ENCODE measurements around the gene TMCC1.

TMCC1 gene

DNA sequence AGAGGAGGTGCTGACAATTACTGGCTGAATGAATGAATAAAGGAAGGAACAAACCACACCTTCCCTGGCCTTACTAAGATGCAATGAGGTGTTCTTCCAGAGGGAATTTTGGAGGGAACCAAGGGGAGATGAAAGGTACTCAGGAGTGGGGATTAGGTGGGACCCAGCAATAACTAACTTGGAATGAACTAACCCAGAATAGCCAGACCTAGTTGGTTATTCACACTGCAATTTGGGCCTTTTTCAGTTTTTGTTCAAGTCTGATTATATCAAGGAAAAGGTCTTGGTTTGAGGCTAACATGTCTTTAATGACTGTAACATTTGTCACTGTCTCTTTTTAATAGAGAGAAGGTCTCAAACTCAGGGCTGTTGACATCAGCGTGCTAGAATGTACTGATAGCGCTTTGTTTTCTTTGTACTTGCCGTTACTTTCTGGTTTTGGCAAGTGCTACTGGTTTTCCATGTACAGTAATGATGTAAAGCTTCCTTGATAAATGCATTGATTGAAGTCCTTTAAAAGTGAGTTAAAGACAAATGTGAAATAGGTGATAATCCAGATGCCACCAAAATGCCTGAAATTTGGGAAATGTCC is 283.8 kb downstream of the TMCC1 start:
- DNase-seq (ENCODE audit: low read depth) = no peak

DNA sequence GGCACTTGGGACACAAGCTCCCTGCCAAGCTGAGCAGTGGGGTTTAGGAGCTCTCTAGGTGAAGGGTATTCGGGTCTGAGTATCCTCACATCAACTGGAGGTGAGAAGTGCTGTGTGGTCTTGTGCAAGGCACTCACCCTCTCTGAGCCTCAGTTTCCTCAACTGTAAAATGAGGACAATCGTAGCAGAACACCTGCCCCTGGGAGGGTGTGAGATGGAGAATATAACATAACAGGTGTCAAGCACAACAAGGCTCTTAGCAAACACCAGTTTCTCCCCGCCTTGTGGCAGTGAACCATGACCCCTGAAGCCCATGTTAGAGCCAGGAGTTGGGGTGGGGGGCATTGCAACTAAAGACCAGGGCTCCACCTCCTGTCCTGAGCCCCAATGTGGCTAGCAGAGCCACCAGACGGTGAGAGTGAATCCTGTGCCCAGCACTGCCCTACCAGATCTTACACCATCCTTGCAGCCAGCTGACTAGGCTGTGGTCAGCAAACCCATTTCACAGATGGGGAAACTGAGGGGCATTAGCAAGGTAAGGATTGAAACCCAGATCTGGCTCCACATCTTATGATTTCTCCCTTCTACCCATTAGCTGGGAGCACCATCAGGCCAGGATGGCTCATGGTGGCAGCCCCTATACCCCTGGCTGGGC is 284.4 kb downstream of the TMCC1 start:
- DNase-seq (ENCODE audit: low read depth) = no peak

DNA sequence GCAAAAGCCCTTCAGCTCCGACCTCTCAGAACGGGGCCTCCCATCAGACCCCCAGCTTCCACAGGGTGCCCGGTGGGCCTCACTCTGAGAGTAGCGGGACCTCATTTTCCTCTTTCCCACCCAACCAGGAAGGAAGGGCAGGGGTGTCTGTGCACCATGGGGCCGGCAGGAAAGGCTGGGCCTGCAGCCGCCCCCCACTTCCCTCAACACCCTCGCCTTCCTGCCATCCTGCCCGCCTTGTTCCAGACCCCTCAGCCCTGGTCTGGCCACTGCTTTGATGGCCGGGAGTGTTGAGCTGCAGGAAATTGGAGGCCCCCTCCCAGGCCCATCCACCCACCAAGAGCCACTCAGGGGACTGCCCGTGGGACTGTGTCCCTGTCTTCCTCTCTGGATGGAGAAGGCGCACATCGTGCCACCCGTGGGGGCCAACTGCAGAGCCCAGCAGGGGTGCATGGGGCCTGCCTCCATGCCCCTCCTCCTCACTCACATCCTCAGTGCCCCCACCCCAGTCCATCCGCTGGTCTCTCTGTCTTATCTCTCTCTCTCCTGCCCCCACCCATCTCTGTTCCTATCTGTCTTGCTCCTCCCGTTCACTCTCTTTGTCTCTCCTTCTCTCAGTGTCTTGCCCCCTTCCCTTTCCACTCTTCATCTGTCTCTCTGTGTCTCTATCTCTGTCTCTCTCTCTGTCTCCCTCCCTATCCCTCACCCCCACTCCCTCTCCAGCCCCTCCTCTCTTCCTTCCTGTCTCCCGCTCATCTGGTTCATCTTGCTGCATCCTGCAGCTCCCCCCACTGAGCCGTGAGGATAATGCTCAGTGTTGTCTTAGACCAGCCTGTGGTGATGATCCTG is 285.2 kb downstream of the TMCC1 start:
- DNase-seq (ENCODE audit: low read depth) = no peak

DNA sequence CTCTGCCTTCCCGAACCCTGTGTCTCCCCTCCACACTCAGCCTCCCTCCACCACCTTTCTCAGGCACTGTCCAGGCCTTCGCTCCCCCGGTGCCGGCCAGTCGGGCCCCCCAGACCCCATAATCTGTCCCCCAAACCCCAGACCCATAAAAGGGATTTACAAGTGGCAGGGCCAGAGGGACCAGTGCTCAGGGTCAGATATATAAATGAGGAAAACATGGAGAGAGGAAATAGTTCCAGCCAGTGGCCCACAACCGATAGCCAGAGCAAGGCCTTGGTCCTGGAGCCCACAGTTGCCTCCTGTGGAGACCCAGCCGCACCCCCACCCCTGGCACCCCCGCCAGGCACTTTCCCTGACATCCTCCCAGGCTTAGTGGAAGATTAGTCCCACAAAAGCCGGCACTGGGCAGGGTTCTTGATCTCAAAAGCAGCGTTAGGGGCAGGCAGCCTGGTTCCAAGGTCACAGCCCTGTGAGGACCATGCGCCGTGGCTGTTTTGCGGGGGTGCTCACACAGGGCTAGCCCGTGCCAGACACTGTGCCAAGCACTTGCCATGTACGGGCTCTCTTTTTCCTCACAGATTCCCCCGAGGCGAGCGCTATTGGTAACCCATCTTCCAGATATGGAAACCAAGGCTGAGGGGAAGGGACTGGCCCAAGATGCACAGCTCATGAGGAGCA is 286.0 kb downstream of the TMCC1 start:
- DNase-seq (ENCODE audit: low read depth) = no peak

DNA sequence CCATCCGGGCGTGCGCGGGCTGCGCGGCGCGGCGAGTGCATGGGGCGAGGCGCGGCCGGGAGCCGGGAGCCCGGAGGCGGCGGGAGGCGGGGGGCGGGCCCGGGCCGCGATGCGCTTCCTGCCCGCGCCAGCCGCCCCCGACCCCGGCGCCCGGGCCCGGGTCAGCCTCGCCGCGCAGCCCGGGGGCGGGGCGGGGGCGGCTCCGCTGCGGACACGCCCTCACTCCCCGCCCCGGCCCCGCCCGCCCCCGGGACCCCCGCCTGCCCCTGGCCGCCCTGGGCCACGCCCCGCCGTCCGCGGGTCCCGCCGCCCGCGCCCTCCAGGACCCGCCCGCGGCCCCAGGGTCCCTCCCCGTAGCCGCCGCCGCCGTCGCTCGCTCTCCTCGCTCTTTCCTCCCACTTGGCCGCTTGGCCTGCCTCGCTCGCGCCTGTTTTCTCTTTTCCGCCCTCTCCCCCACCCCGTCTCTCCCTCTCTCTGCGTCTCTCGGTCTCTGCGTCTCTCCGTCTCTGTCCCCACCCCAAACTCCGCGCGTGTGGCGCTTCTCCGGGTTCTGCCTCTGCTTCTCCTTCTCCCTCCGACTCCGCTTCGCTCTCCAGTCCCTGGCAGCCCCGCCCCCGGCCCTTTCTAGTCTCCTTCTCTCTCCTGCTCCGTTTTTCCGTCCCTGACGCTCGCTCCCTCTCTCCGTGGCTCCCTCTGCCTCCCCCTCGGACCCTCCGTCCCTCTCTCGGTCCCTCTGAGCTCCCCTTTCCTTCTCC is 286.7 kb downstream of the TMCC1 start, which contains the start of gene PLXND1:
TSS of gene PLXND1 (minus strand) at position 41 of the 755 bp plus-strand sequence. CDS start at position 4, 37 bp downstream.
- DNase-seq (ENCODE audit: low read depth) = no peak

DNA sequence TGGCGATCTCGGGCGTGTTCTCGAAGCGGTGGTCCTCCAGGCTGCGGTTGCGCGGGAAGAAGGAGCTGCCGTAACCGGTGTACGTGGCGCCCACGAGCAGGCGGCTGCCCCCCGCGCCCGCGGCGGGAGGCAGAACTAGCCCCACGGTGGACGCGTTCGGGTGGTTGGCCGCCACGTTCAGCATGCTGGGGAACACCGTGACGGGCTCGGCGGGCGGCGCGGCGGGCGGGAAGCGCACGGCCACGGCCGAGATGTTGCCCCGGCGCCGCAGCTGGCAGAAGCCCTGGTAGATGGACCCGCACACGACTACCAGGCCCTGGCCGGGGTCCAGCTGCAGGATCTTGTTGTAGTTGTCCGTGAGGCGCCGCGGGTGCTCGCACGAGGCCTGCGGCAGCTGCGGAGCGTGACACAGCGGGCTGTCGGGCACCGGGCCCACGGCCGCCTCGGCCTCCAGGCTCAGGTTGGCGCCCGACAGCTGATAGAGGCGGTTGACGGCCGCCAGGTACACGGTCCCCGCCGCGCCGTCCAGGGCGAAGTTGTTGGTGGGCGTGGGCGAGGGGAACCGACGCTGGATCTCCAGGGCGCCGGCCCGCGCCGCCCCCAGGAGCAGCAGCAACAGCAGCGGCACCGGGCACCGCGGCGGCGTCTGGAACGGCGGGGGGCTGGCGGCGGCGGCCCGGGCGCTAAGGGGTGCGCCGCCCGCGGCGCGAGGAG is 287.4 kb downstream of the TMCC1 start:
- no peak for DNase-seq (ENCODE audit: low read depth)

DNA sequence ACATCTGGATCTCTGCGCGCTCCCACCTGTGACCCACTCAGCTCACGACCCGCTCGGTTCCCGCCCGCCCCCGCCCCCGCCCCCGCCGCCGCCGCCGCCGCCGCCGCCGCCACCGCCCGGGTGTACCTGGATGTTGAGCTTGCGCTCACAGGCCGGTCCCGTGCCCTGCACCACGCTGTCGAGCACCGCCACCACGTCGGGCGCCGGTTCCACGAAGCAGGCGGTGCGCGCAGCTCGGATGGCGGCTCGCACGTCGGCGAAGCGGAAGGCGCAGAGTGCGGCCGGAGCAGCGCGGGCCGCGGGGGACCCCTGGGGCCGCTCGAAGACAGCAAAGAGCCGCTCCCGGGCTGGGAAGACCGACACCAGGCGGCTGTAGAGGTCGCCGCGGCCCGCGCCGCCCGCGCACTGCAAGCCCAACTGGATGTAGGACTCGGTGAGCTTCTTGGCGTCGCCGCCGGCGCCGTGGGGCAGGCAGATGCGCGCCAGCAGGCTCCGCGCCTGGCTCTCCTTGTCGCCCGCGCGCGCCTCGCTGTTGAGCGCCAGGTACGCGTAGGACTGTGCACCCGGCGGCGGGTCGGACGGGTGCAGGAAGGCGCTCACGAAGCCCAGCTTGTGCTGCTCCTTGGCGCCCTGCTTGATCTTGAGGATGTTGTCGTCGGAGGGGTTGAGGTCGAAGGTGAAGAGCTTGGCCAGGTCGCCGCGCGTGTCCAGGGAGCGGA is 288.1 kb downstream of the TMCC1 start:
- no peak for DNase-seq (ENCODE audit: low read depth)

DNA sequence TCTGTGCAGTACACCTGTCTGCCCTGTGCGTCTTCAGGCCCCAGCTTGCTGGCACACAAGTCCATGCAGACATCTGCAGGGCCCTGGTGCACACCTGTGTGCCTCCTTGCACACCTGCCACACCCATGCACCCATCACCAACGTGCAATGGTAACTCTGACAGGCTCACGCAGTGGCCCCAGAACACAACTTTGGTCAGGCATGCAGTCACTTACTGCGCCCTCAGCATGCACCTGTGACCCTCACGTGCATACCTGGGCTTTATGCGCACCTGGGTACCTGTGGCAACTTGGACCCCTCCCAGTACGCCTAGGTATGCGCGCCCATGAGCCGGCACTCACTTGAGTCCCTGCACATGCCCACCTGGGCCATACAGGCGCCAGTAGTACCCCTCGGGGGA is 288.7 kb downstream of the TMCC1 start:
- DNase-seq (ENCODE audit: low read depth) = no peak

DNA sequence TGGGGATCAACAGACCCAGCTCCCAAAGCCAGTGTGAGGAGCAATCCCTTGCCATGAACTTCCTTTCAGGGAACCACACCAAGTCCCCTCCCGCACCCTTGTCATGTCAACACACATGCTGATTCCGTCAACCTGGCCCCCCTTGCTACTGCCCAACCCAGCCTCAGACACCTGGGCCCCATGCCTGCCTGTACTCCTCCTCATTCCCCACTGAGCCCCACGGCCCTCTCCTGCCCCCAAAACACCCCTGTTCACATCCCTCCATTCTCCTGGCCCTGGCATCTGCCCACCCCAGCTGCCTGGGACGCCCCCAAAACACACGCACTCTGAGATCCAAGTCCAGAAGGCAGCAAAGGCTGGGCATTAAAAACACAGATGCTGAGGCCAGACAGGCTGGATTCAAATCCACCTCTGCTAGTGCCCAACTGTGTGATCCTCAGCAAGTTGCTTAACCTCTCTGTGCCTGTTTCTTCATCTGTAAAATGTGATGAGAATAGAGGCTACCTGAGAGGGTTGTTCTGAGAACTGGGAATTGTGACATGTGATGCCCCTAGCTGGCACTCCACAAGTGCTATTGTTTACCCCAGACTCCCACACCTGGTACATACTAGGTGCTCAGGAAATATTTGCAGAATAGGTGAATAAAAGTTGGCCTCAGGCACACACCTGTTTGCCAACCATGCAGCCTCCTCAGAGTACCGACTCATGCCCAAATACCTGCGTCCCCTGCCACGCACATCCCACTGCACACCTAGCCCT is 289.3 kb downstream of the TMCC1 start:
- DNase-seq (ENCODE audit: low read depth) = no peak

DNA sequence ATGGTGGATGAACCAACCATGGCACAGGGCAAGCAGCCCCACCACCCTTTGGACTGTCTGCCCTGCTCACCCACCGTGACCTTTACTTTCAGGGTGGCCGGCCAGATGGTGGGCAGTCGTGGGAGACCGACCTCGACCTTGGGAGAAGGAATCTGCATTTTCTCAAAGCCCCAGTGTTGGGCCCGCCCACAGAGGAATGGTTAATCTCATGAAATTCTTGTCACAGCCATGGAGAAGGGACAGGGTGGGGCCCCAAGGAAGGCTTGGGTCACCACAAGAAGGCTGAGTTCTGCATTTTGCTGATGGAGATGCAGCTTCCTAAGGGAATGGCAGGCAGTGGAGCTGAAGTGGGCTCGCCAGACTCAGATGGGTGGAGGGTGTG is 290.0 kb downstream of the TMCC1 start:
- no peak for DNase-seq (ENCODE audit: low read depth)

DNA sequence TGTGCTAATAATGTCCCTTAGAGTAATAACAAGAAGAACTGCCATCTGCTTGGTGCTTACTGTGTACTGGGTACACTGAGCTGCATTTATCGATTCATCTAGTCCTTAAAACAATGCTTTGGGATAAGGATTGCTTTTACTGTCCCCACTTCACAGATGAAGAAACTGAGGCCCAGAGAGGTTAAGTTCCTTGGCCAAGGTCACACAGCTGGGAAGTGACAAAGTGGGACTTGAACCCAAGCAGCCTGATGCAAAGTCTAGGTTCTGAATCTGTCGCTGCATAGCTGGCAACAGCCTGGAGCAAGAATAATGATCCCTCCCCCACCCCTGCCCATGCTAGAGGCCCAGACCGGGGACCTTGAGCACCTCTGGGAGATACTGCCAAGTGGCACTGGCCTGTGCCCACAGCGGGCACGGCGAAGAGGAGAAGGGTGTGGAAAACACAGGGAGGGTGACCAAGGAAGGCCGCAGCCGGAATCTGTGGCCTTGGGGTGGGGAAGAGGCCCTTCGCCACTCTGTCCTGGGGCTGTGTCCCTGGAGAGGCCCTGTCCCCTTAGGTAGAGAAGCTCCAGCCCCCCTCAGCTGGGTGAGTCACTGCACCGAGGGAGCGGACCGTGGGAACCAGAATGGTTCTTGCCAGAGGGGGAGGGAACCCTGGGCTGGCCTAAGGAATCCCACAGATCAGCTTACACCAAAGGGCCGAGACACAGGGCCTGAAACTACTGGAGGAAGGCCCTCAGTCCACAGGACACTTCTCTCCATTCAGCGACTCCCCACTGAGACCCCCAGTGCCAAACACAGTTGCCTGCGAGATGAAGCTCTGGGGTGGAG is 290.6 kb downstream of the TMCC1 start:
- DNase-seq (ENCODE audit: low read depth) = peak; percentile 95

DNA sequence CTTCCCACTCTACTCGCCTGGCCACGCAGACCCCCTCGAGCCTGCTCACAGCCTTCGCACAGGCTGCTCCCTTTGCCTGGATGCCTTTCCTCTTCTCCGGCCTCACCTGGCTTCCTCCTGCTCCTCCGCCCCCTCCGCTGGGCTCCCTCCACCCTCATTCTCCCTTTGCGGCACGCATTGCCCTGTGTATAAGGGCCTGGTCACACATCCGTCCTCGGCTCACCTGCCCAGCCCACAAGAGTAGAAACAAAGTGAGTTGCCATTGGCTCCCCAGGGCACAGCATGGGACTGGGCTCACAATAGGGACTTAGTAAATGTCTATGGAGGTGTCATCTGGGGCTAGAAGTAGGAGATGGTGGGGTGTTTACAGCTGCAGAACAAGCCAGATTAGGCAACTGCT is 291.2 kb downstream of the TMCC1 start:
- DNase-seq (ENCODE audit: low read depth) = no peak

DNA sequence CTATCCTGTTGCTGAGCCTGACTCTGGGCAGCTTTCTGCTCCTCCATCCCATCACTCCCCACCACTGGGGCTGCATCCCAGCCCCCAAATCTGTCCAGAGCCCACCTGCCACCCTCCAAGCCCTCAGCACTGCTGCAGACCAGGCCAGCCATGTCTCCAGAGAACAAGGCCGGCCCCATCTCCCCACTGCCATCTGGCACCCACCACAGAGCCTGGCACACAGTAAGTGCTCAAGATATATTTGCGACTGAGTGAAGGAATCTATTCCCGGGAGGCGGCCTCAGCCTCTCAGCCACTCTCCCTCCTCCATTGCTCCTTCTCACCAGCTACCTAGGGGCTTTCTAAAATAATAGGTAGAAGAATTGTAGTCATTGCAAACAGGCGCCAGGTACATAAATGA is 291.8 kb downstream of the TMCC1 start:
- no peak for DNase-seq (ENCODE audit: low read depth)

DNA sequence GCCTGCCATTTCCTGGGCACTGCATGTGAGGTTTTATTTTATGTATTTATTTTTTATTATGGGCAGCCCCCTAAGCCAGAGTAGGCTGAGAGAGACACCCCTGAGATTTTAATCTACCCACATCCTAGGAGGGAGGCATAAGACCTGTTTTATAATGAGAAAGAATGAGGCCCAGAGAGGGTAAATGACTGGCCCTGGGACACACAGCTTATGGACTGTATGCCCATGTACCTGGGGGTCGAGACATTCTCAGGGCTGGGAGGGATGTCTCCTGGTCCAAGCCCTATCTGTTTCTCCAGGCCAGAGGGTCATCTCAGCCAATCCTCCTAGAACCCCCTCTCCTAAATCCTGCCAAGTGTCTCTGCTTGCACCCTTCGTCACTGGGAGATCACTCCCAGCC is 293.2 kb downstream of the TMCC1 start:
- no peak for DNase-seq (ENCODE audit: low read depth)

DNA sequence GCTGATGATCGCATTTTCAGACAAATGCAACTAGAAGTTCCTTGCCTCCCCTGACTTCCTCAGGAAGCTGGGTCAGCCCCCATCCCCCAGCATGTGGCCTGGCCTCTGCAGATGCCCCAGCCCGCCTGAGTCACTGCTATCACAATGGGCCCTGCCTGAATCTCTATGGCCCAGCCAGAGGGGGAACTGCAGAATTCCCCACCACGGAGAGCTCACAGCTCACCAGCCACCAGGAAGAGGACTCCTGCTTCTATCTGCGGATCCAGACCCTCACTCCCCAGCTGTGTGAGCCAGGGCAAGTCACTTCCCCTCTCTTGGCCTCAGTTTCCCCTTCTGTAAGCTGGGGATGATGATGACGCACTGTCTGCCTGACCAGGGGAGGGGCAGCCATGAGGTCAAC is 293.9 kb downstream of the TMCC1 start:
- no peak for DNase-seq (ENCODE audit: low read depth)

DNA sequence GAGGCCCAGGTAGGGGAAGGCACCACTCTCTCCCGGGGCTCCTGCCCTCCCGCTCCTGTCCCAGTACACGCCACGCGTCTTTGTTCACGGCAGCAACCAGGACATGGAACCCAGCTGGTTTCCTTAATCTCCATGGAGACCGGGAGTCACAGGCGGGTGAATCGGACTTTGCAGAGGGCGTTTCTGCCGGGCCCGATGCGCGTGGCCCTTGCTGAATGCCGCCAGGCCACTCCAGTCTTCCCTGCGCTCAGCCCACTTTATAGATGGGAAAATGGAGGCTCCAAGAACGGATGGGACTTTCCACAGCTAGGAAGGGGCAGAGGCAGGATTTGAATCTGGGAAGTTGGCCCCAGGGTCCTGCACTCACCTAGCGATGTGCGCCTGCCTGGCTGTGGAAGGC is 294.4 kb downstream of the TMCC1 start:
- DNase-seq (ENCODE audit: low read depth) = no peak

DNA sequence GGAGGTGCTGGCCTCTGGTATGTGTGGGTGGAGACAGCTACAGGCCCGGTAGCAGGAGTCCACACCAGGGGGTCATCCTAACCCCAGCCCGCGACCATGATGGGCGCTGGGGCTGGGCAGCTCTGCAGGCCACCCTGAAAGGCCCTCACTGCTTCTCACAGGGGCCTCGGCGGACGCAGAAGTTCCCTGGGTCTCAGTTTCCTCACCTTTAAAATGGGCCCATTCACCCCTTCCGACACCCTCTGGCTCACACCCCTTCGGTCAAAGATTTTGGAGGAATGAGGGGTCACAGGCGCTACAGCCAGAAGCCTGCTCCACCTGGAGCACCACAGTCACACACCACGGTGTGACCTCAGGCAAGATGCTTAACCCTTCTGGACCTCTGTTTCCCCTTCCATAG is 295.0 kb downstream of the TMCC1 start:
- DNase-seq (ENCODE audit: low read depth) = no peak

DNA sequence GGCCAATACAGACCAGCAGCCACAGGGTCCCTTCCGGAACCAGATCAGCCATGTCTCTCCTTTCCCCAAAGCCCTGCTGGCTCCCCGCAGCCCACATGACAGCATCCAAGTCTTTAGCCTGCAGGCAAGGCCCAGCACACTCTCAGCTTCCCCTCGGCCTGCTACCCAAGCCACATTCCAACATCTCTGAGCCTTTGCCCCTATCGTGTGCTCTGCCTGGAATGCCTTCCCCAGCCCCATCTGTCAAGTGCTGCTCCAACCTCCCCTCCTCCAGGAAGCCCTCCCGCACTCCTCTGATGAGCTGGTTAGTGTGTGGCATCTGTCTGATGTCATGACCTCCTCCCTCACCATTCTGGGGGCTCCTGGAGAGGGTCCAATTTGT is 295.5 kb downstream of the TMCC1 start:
- DNase-seq (ENCODE audit: low read depth) = no peak

Data from GM04504 (cell line).